AG09319 (cell line): ENCODE measurements around the gene MORC2.

Experiments
- DNase-seq: peaks from one replicate; pipeline ENCODE4 v3.0.0-alpha.2; 2010; ENCODE audit warnings: low read depth; ENCODE audit errors: extremely low read depth
- CTCF ChIP-seq: IDR thresholded peaks from 2 replicates; pipeline ENCODE4 v1.5.1; 2011; ENCODE audit warnings: low read depth, mild to moderate bottlenecking, inconsistent platforms, low read length, moderate library complexity

The MORC2 gene

GRCh38 chr22:30941363-30941740 is 27.2 kb downstream of the MORC2 start:
- DNase-seq: no peak
- no peak for TF ChIP-seq CTCF

DNA sequence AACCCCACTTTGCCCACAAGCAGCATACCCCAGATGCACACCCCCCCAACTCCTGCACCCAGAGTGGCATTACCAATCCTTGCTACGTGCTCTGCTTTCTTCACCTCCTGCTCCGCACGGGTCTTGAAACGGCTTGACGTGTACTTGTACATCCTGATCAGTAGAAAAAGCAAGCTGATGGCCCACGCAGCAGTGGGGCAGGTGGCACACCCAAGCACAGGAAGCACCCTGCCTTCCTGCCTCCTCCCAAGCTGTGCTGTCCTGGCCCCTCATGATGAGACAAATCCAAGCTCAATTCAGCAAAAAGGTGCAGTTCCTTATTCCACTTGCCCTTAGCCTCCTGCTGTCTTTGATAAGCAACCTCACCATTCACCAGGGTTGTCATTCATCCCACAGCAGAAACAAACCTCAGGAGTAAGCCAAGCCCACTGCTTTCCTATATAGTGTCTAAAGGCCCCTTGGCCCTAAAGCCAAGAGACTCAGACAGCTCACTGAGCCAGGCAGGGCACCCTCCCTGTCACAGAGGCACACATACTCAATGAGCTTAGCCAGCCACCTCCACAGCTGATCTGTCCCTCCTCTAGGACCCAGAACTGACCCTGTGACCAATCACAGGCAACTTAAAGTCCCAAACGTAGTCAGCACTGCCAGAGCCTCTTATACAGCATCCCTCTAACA is 27.8 kb downstream of the MORC2 start:
- no peak for TF ChIP-seq CTCF
- DNase-seq: no peak

DNA sequence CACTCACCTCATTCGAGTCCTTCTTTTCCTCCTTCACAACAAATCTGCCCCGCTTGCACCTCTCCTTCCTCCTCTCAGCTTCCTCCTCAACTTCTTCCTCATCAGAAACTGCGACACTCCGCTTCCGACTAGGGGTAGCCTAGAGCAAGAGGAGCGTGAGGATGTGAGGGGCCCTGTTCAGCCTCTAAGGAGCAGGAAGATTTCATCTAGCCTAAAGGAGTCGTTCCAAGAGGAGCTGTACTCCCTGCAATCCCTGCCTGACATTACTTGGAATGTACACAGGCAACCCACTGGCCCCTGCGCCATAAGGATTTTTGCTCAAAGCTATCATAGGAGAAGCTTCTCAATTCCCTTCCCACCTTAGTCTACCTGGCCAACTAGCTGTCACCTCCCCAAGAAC is 34.5 kb downstream of the MORC2 start:
- no peak for TF ChIP-seq CTCF
- no peak for DNase-seq

GRCh38 chr22:30933457-30933856 is 35.1 kb downstream of the MORC2 start:
- TF ChIP-seq CTCF: no peak
- no peak for DNase-seq

DNA sequence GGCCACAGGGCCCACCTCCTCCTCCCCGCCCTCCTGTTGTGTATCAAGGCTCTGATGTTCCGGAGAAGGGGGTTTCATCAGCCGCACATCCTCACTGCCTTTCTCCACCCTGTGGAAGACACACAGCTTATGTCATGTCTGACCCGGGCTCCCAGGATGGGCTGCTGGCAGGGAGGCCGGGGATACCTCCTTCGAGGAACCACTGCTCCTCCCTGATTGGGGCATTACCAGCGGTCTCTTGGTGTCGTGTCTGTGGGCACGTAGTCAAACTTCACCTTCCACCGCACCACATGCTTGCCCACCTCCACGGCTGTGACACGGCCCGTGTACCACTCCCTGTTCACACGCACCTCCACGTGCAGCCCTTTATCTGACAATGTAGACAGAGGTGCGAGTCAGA is 35.9 kb downstream of the MORC2 start:
- DNase-seq: no peak
- no peak for TF ChIP-seq CTCF

- no peak for DNase-seq
- TF ChIP-seq CTCF: no peak
Observed at GRCh38 chr22:30931541-30932300, 36.9 kb downstream of the MORC2 start.

- no peak for DNase-seq
- TF ChIP-seq CTCF: no peak
Observed at GRCh38 chr22:30930228-30930627, 38.3 kb downstream of the MORC2 start.
